HTR-8/SVneo (cell line): ENCODE measurements around the gene CDC42EP2.

Source experiments
- DNase-seq: peaks from one replicate; pipeline ENCODE4 v3.0.0; 2011; ENCODE audit warnings: low spot score, mixed read lengths; ENCODE audit not compliant: insufficient read length
- FAIRE-seq: peaks from 2 replicates; lab custom pipeline; 2011; peaks lifted over from hg19 to GRCh38; lab: Jason Lieb, UNC

The CDC42EP2 gene

DNA sequence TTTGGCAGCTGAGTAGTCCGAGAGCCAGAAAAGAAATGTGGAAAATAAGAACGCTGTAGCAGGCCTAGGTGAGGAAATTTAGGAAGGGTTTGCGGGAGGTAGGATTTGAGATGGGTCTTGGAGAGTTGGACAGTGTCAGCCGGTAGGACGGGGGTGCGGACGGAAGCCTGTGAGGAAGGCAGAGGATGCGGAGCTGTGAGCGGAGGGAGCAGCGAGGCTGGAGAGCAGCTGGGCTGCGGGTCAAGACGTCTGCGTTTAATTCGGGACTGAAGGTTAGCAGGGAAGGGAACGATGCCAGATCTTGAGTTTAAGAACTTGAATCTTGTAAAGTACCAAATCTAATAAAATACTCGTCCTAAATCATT is 39.2 kb downstream of the CDC42EP2 start:
- DNase-seq: no peak
- FAIRE-seq: no peak

DNA sequence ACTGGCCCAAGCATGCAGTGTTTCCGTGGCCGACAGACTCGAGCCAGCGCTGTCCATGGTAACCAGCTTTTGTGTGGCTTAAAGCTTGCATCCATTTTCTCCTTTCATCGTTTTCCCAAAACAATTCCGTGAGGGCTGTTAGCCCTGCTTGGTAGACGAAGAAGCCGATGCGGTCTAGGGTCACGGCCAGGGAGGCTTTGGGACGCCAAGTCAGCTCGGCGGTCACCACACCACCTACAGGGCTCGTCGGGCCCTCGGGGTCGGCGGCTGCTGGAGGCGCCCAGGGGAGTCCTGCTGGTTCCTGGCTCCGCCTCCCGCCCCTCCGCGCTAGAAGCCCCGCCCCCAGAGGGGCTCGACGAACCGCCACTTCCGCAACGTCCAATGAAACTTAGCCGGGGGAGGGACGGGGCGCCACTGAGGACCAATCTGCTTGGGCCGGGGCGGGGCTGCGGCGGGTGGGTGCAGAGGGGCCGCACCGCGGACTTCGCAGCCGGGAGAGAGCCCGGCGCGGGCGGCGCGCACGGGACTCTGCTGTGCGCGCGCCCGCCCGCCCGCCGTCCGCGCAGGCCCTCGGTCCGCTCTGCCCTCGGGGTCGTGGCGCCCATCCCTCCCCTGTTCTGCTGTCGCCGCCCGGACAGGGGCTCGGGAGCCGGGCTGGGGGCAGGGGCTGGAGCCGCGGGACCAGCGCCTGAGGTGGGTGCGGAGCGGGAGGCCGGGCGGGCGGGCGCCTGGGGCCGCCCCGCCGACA is 39.8 kb downstream of the CDC42EP2 start, which contains the start of gene TIGD3:
Gene TIGD3, plus strand, starts transcription at position 487 of the 748 bp plus-strand sequence. CDS start 1,058 bp downstream, outside the sequence.
- DNase-seq (peak; percentile 98), FAIRE-seq (peak; percentile 71)

DNA sequence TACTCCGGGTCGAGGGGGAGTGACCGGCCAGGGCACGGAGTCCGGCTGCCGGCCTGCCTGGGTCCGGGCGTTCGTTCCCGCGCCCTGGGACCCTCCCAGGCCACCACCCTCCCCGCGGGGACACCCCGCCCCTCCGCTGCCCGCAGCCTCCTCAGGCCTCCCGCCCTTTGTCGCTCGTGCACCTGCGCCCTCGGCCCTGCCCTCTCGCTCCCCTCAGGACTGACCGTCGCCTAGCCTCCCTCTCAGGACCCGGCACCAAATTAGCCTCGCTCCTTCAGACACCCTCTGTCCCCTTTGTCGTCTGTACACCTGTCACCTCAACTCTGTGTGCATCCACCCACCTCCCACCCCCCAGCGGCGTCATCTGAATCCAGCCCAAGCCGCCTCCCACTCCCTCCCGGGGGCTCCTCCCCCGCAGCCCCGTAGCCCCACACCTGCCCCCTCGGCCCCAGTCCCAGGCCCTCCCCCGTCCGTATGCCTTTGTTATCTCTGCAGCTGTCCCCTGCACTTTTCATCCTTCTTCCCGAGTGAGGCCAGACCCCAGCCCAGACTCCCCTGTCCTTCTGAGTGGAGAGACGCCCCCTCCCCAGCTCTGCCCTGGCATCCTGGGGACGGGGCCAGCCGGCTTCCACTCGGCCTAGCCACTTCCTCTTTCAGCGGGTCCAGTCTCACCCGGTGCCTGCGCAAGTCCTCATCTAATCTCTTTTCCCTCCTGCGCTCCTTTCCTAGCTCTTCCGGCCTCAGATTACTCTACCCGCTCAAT is 40.5 kb downstream of the CDC42EP2 start:
- FAIRE-seq (no peak), DNase-seq (peak; percentile 31)

DNA sequence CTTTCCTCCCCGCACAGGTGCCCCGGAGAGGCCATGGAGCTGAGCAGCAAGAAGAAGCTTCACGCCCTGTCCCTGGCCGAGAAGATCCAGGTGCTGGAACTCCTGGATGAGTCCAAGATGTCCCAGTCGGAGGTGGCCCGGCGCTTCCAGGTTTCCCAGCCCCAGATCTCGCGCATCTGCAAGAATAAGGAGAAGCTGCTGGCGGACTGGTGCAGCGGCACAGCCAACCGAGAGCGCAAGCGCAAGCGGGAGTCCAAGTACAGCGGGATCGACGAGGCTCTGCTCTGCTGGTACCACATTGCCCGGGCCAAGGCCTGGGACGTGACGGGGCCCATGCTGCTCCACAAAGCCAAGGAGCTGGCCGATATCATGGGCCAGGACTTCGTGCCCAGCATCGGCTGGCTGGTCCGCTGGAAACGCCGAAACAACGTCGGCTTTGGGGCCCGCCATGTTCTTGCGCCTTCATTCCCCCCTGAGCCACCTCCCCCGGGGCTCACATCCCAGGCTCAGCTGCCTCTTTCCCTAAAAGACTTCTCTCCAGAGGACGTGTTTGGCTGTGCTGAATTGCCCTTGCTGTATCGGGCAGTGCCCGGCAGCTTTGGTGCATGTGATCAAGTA is 41.2 kb downstream of the CDC42EP2 start:
- FAIRE-seq (no peak), DNase-seq (no peak)

DNA sequence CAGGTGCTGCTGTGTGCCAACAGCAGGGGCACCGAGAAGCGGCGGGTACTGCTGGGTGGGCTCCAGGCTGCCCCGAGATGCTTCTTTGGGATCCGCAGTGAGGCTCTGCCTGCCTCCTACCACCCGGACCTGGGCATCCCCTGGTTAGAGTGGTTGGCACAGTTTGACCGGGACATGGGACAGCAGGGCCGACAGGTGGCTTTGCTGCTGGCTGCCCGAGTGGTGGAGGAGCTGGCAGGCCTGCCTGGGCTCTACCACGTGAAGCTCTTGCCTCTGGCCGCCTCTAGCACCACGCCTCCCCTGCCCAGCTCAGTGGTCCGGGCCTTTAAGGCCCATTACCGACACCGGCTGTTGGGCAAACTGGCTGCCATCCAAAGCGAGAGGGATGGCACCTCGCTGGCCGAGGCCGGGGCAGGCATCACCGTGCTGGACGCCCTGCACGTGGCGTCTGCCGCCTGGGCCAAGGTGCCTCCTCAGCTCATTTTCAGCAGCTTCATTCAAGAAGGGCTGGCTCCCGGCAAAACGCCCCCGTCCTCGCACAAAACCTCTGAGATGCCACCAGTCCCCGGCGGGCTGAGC is 41.8 kb downstream of the CDC42EP2 start:
- FAIRE-seq (no peak), DNase-seq (no peak)

DNA sequence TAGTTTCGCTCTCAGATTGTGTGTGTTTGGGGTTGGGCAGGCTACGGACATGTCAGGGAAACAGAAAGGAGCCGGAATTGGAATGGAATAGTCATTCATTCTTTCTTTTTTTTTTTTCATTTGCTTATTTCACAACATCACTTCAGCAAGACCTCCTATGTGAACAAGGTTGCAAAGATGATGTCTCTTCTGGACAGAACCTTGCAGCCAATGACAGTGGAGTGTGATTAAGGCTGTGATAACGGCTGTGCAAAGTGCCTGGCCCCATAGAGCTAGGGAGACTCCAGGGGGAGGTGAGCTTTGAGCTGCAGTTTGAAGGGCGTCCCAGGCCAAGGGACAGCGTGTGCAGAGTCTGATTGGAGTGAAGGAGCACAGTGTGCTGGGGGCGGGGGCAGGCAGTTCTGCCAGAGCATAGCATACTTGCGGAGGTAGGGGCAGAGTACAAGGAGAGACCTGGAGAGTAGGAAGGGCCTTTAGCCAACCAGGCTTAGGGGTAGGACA is 43.2 kb downstream of the CDC42EP2 start:
- DNase-seq: no peak
- no peak for FAIRE-seq

DNA sequence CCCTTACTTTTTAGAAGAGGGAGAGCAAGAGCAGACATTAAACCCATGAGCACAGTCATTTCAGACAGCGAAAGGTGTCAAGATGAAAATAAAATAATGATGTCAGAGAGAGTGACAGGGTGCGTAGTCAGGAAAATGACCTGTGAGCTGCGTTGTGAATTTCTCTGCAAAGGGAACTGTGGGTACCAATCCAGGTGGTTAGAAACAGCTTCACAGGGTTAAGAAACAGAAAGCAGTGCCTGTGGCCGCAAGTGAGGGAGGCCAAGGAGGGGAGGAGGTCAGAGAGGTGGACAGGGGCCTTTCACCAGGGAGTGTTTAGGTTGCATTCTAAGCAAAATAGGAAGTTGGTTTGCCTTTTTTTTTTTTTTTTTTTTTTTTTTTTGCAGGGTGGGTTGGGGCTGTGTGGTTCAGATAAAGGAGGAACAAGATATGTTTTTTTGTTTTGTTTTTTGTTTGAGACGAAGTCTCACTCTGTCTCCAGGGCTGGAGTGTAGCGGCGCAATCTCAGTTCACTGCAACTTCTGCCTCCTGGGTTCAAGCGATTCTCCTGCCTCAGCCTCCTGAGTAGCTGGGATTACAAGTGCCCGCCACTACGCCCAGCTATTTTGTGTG is 47.8 kb downstream of the CDC42EP2 start:
- no peak for DNase-seq
- no peak for FAIRE-seq

DNA sequence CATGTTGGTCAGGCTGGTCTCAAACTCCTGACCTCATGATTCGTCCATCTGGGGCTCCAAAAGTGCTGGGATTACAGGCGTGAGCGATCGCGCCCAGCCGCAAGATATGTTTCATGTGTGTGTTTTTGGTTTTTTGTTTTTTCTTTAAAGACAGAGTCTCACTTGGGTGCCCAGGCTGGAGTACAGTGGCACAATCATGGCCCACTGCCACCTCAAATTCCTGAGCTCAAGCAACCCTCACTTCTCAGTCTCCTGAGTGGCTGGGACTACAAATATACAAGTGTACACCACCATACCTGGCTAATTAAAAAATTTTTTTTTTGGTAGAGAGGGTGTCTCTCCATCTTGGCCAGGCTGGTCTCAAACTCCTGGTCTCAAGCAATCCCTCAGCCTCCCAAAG is 48.3 kb downstream of the CDC42EP2 start:
- no peak for DNase-seq
- no peak for FAIRE-seq

DNA sequence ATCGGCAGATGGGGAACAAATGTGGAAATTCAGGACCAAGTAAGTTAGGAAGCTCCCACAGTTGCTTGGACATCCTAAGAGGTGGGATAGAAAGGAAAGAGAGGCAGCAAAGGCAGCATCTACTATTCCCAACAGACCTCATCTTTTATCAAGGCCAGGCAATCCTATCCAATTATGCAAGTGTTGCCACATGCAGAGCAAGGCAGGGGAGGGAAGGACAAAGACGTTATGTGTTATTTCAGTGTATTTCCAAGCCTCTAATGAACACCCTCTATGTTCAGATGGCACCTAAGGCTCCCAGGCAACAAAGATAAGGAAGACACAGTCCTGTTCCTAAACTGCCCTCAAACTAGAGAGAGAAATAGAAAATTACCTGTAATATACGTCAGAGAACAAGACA is 49.1 kb downstream of the CDC42EP2 start:
- no peak for FAIRE-seq
- no peak for DNase-seq

DNA sequence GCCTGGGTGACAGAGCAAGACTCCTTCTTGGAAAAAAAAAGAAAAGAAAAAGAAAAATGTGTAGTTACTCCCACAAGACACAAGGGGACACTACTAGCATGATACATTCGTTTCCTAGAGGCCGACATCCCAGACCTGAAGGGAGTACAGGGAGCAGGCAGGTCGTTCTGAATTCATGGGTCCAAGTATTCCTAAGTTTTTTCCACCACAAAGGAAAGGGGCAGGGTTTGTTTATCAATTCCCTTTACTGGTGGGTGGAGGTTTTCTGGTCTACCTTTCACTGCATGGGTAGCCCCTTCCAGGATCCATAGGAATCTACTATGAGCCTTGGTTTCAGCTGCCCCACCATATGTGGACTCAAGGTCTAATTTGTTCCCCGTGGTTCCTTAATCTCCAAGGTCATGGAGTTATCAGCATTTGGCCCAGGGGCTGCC is 51.7 kb downstream of the CDC42EP2 start:
- FAIRE-seq (no peak), DNase-seq (peak; percentile 89)

DNA sequence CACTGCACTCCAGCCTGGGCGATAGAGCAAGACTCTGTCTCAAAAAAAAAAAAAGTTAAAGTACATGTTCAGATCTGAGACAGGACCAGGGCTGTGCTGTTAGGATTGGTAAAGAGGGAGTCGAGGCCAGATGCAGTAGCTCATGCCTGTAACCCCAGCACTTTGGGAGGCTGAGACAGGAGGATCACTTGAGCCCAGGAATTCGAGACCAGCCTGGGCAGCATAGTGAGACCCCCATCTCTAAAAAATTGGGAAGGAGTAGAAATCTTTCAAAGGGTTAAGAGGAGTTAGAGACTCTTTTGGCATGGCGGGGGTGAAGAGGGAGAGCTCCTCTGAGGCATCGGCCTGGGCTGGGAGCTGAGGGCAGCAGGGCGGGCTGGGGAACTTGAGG is 56.0 kb downstream of the CDC42EP2 start:
- no peak for DNase-seq

More for the DNA sequence above, 56.0 kb downstream of the CDC42EP2 start:
- no peak for FAIRE-seq
